K562 (cell line): ENCODE data around the gene RNF26. TPM values are rescaled to one million over a fixed set of nuclear protein-coding genes. Genes with fewer than 3 reads are reported as not detected.

ENCODE experiments used
- ARID3A ChIP-seq: IDR thresholded peaks from 2 replicates; pipeline ENCODE4 v1.6.1; 2012; ENCODE audit warnings: low read depth, low read length, improper control_type of control experiment, borderline replicate concordance
- CBFA2T2 ChIP-seq: fragments of 450-650 bp; conservative IDR thresholded peaks from 2 replicates; pipeline ENCODE4 v1.6.1; 2017; ENCODE audit warnings: mild to moderate bottlenecking
- CREB5 ChIP-seq: fragments of 250-450 bp; sonication (Bioruptor Pico); IDR thresholded peaks from 2 replicates; pipeline ENCODE4 v1.5.0; 2020; ENCODE audit warnings: mild to moderate bottlenecking
- CREM ChIP-seq: IDR thresholded peaks from 2 replicates; pipeline ENCODE4 v1.6.1; 2014; ENCODE audit warnings: antibody characterized with exemption, low read depth
- E2F6 ChIP-seq, 2 experiments: IDR thresholded peaks; 2 replicates each; pipeline ENCODE4 v1.6.1; 2011; ENCODE audit warnings: borderline replicate concordance in 1 of 2, control low read depth in 1 of 2, low read depth in 1 of 2, low read length in 1 of 2, mild to moderate bottlenecking in 1 of 2, mixed read lengths in 1 of 2, moderate library complexity in 1 of 2; ENCODE audit not compliant: insufficient read depth in 1 of 2, insufficient read length in 1 of 2, poor library complexity in 1 of 2, severe bottlenecking in 1 of 2; ENCODE audit errors: extremely low read depth in 1 of 2
- MEIS2 ChIP-seq: fragments of 450-650 bp; IDR thresholded peaks from 2 replicates; pipeline ENCODE4 v1.6.1; 2014; ENCODE audit warnings: mild to moderate bottlenecking; ENCODE audit not compliant: partially characterized antibody
- MNT ChIP-seq, 2 experiments: fragments of 450-650 bp; conservative IDR thresholded peaks; 2 replicates each; pipeline ENCODE4 v1.6.1; 2017; ENCODE audit warnings: mild to moderate bottlenecking in 2 of 2, moderate library complexity in 2 of 2
- NEUROD1 ChIP-seq: fragments of 150-350 bp; IDR thresholded peaks from 2 replicates; pipeline ENCODE4 v1.6.1; 2014; ENCODE audit warnings: borderline replicate concordance, low read length, low read depth; ENCODE audit not compliant: partially characterized antibody
- NR2C2 ChIP-seq, 2 experiments: fragments of 200-800 bp in 1 of 2; sonication (Bioruptor generic) in 1 of 2; sonication (generic) in 1 of 2; formaldehyde crosslinking in 1 of 2; IDR thresholded peaks; 2 replicates each; pipeline versions ENCODE4 v1.6.1 to v1.8.0; 2016 to 2022; ENCODE audit warnings: mild to moderate bottlenecking in 1 of 2, missing compliant biosample characterization in 1 of 2, missing genetic modification characterization in 1 of 2, missing genetic modification reagents in 1 of 2
- SMARCA5 ChIP-seq: fragments of 450-650 bp; IDR thresholded peaks from 2 replicates; pipeline ENCODE4 v1.6.1; 2016
- SPI1 ChIP-seq: IDR thresholded peaks from 2 replicates; pipeline ENCODE4 v1.6.1; 2011; ENCODE audit warnings: low read depth, low read length, control low read depth, borderline replicate concordance
- TCF3 ChIP-seq: sonication (generic); formaldehyde crosslinking; IDR thresholded peaks from 2 replicates; pipeline ENCODE4 v1.4.0; 2020; ENCODE audit warnings: mild to moderate bottlenecking, missing genetic modification reagents
- ZBTB2 ChIP-seq: fragments of 450-650 bp; IDR thresholded peaks from 2 replicates; pipeline ENCODE4 v1.6.1; 2016; ENCODE audit warnings: antibody characterized with exemption
- ZNF518B ChIP-seq: fragments of 250-450 bp; sonication (Bioruptor Pico); IDR thresholded peaks from 2 replicates; pipeline ENCODE4 v1.5.0; 2021; ENCODE audit warnings: mild to moderate bottlenecking, moderate library complexity
- polyA plus RNA-seq, 8 experiments: library from polyadenylated mRNA; depleted of rRNA in 4 of 8; stranded (reverse) in 5 of 8; unstranded in 3 of 8; fragments of >200 nt; fragmentation: Nextera tagmentation in 2 of 8; fragmentation: Illumina TruSeq in 1 of 8; extraction: Ambion mirVana in 2 of 8; extraction: Trizol in 1 of 8; gene quantifications; 2 replicates each; pipeline versions ENCODE4 v1.2.1 to v1.2.3, GENCODE V29; 2011 to 2014; ENCODE audit warnings: inconsistent platforms in 1 of 8, missing spikeins in 1 of 8
- total RNA-seq, 7 experiments: library from RNA; depleted of rRNA in 6 of 7; stranded (reverse); fragments of >200 nt in 6 of 7; fragmentation: Illumina TruSeq in 2 of 7; extraction: Trizol in 2 of 7; gene quantifications; 2 replicates each; pipeline versions ENCODE4 v1.2.1 to v1.2.3, GENCODE V29; 2011 to 2021; ENCODE audit warnings: low replicate concordance in 1 of 7

The RNF26 gene
- total and polyA plus RNA-seq, 9 of the 15 experiments (the other 6 are each of a cell fraction or from before 2014, with no cell fraction given): 5.3 to 53.6 (median 12.7) TPM

- TF ChIP-seq MNT (conservative IDR thresholded peaks at IDR 0.05): peak; percentile 69 to 86
- peak; percentile 63; the same call in 1 of the 2 replicates for TF ChIP-seq ZBTB2
- no peak for TF ChIP-seq CREB5
- TF ChIP-seq MEIS2: peak; percentile 94
- TF ChIP-seq TCF3 (CRISPR knock-in tag): peak; percentile 13; the same call in 1 of the 2 replicates
- no peak for TF ChIP-seq ZNF518B (CRISPR knock-in tag)
- TF ChIP-seq SPI1: no peak
- 0 out of 2 replicates have a peak, but pooled peaks have one; percentile 13 for TF ChIP-seq ARID3A
- TF ChIP-seq CREM: 0 out of 2 replicates have a peak, but pooled peaks have one; percentile 3
- TF ChIP-seq CBFA2T2: peak; percentile 26; the same call in 1 of the 2 replicates
- TF ChIP-seq NEUROD1: peak; percentile 4
- TF ChIP-seq E2F6 (IDR thresholded peaks at IDR 0.05; ENCODE audit: borderline replicate concordance in 1 of 2, extremely low read depth in 1 of 2, insufficient read depth in 1 of 2, insufficient read length in 1 of 2, low read depth in 1 of 2, low read length in 1 of 2, poor library complexity in 1 of 2, severe bottlenecking in 1 of 2): peak in 1 of 2 experiments; percentile 36
- no peak for TF ChIP-seq NR2C2 (CRISPR knock-in tag; IDR thresholded peaks at IDR 0.05)
- 0 out of 2 replicates have a peak, but pooled peaks have one; percentile 20 for TF ChIP-seq NR2C2 (tag; IDR thresholded peaks at IDR 0.05)
- no peak for TF ChIP-seq SMARCA5
Observed at GRCh38 chr11:119361056-119361787, 26.9 kb downstream of the RNF26 start (continued).
